ENCODE results near the gene CD47. TPM values are rescaled to one million over a fixed set of nuclear protein-coding genes. Genes with fewer than 3 reads are reported as not detected.

The CD47 gene
- polyA plus RNA-seq, 1 donor = 45.8 TPM

DNA sequence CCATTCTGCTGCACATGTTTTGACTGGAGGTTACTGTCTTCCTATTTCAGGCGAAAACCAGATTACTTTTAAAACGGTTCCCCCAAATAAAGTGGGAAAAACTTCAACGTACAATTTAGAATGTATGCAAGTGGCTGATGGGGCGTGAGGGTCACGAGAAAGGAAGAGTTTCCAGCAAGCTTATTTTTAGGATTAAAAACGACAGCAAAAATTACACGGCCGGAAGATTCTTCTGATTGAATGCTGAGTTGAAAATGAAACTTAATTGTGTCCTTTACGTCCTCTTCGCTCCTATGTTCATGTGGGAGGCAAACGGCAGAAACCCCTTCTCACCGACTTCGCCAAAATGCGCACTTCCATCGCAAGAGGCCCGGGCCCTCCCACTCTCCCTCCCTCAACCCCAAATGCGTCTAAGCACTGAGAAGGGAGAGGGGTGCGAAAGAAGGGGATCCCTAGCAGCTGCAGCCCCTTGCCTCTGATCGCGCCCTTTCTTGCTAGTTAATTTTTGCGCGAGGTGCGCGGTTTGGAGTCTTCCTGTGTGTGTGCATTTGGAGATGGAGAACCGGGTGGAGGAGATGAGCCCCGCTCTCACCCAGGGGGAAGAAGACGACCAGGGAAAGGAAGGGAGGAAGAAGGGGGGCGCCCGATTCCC is 656 bp downstream of the CD47 start:
- DNase-seq = peak; percentile 66

DNA sequence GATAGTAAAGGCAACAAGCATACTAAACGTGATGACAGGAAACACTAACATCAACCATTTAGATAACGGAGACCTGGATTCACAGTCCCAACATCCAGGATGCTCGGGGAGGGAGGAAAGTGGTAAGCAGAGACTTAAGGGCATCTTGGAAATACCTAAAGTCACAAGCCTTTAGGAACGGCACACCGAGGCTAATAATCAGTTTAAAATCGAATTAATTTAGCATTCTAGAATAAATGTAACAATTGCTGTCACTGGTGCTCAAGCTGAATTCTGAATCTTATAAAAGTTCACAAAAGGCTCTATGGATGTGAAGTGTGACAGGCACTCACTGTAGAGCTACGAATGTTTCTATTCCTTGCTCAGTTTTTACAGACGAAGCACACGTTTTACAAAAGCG is 1.3 kb downstream of the CD47 start:
- peak; percentile 41 for DNase-seq

DNA sequence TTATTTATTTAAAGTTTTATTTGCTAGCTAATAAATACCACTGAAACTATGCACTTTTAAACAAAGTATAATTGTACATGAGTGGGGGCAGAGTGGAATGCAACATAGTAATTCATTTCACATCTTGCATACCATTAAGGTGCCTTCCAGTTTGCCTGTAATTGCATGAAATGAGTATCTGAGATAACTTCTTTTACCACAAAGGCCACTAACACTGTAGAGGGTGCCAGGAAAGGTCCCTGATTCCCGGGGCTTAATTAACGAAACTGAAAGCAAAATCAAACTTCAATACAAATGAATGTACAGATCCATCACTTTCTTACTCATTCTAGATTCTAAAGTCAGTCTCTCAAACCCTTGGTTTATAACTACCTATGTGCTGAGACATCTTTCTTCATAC is 2.1 kb downstream of the CD47 start:
- DNase-seq = no peak

DNA sequence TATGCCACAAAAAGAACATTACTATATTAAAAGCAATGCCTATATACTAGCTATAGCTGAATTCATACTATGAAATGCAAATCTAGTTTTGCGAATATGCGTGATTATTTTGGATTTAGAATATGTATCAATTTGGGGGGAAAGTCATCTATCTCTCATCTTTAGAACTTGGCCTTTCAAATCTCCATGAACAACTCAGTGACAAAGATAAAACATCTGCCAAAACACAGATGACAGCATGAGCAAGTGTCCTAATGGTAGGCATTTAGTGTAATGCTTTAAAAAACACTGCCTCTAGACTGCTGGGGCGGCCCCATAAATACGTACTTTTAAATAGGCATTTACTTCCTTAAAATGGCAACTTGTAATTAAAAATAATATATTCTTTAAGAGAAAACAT is 2.7 kb downstream of the CD47 start:
- no peak for DNase-seq

DNA sequence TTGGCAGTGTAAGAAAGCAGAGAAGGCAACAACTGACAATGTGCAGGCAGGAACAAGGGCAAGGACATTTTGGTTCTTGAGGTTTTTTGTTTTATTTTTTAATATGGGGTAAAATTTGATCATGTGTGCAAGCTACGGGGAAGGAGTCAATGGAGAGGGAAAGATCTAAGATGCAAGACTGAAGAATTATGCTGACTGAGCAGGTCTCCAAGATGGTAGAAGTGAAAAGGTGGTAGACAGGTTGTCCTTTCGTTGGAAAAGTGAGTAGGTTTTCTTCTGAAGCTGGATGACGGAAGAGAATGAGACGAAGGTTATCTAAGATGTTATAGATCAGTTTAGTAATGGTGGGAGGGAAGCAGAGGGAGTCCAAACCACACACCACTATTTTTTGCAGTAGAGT is 4.2 kb downstream of the CD47 start:
- no peak for DNase-seq

DNA sequence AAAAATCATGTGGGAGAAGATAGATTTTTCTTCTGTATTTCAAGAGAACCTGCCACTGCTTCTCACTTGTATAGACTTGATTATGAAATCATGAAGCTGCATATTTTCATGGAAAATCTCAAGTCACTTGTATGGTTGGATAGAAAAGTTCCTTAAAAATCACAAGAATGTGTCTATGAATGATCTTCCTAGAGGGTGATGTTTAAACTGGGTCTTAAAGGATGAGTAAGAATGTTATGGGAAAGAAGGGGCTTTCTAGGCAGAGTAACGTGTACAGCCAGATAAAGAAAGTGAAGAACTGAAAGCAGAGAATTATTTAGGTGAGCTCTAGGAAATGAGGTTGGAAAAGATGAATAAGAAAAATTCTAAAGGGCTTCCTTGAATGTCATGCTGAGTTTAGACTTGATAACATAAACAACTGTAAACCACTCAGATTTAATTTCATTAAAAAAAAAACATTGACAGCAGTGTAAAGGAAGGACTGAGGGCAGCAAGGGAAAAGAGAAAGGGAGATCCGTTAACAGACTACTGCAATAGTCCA is 5.0 kb downstream of the CD47 start:
- DNase-seq = no peak

DNA sequence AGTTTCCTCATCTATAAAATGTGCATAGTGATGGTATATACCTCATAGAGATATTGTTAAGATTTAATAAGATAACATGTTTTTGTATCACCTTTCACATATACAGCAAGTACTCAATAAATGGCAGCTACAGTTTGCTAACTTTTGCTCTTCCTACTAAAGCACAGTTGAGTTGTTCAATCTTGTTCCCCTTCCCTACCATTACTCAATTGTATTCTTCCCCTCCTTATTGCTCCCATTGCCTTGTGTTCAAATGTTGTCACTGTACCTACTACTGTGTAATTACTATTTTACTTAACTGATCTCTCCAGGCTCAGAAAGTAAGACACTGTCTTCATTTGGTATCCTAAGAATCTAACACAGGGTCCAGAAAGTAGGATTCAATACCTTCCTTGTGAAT is 5.5 kb downstream of the CD47 start:
- no peak for DNase-seq

DNA sequence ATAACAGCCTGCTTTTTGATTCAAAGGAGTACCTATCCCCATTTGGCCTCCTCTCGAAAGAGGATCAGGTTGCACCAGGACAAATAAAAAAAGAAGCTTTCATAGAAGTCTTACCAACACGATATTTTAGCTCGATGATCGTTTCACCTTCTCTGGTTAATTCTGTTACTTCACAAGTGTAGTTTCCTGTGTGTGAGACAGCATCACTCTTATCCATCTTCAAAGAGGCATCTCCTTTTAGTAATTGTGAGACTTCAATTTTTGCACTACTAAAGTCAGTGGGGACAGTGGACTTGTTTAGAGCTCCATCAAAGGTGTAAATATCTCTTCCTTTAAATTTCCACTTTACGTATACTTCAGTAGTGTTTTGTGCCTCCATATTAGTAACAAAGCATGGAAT is 11.0 kb downstream of the CD47 start:
- no peak for DNase-seq

DNA sequence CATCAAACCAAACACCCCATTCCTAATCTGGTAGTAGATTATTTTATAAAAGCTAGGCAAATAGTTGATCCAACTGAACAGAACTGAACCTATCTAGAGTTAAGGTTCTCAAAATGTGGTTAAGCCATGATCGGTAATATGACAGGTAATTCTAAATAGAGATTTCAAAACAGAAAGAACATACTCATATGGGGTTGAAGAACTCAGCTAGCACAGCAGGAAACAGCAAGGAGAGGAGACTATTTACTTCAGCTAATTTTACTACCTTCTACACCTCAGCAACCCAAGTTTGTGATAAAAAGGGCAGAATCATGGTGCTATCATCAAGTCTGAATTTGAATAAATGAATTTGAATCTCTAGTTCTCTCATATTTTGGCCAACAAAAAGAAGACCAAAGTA is 11.8 kb downstream of the CD47 start:
- no peak for DNase-seq

DNA sequence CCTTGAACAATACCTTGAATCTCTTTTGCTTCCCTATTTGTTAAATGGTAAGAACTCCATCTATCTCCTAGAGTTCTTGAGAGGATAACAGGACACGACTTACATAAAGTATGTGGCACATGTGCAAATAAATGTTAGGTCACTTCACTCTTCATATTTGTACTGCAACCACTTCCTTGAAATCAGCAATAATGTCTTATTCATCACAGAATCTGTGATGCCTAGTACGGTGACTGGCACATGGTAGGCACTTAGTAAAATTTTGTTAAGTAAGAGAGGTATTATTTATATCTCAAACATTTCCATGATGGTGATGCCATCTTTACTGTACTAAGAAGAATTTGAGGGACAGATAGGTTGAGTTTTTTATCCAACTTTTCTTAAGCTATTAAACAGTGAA is 14.3 kb downstream of the CD47 start:
- DNase-seq = no peak

DNA sequence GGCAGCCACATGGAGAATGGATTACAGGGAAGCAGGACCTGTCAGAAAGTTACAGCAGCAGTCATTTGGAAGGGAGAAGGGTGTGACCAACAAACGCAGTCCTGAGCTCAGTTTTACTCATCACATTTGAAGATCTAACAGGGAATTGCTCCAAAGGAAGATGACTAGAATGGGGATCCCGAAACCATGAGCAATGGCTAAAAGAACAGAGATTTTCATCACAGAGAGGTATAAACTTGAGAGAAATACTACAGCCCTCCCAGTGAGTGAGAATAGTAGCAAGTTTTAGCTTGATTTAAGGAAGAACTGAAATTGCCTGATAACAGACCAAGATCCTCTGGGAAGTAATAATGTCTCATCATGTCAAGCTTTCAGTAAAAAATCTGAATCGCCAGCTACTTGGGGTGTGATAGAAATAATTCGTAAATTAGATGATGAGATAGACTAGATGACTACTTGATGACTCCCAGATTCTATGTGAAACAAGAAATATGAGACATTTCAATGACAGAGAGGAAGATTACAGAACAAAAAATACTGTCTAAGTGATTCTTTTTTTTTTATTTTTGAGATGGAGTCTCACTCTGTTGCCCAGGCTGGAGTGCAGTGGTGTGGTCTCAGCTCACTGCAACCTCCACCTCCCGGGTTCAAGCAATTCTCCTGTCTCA is 16.9 kb downstream of the CD47 start:
- no peak for DNase-seq

DNA sequence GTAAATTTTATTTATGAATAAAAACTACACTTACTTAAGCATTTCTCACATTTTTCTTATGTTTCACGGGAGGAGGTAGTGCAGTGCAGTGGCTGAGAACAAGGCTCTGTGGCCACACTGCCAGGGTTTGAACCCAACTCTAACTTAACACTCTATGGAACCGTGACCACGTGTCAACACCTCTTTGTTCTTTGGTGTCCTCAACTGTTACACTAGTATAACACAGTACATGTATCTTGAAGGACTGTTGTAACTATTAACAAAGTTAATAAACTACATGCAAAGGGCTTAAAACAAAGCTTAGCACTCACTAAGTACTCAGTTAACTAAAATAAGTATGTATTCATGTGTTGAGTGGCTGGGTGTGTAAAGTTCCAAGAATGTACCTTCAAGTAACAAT is 19.5 kb downstream of the CD47 start:
- DNase-seq = no peak

DNA sequence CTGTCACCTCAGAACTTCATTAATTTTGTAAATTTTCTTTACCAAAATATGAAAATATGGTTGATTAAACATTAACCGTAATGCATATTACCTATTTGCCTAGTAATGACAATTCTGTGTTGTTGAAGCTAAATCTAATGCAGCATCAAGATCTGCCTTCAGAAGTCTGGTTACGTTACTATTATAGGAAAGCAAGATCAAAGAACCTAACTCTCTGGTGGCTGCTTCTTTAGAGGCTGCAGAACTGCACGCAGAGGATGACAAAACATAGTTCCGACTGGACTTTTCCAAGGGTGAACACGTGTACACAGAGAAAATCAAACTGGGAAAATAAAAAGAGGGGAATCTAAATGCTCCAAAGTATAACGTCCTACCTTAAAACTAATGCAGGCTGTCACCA is 20.5 kb downstream of the CD47 start:
- no peak for DNase-seq

DNA sequence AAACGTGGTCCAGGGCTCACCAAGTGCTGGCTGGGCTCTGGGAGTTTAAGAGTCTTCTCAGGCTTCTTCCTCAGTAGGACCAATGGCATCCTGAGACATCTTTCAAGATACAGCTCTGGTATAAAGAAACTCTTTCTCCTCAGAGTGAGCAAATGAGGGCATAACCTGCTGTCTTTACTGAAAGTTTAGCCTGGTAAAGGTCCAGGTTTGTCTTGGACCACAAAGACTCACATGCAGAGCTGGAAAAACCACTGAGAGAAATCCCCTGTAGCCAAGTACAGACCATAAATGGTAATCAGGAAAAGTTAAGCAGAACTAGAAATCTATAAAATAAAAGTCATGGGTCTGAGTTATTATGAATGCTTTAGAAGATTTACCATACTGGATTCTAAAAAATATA is 23.1 kb downstream of the CD47 start:
- DNase-seq = no peak

DNA sequence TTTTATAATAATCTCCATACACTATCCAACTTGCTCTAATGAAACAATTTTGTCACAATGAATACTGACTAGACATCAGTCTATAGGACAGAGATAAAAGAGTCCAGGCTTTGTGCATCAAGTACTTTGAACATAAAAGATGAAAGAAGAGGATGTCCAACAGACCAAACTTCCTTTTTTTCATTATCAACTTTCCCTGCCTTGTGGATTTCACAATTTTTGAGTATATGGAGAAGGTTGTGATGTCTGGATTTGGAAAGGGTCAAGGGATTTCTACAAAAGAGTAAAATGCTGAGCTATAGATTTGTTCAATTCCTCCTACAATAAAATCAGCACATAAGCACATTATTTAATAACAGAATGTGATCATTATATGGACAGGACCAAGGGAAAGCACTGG is 25.7 kb downstream of the CD47 start:
- DNase-seq = no peak

DNA sequence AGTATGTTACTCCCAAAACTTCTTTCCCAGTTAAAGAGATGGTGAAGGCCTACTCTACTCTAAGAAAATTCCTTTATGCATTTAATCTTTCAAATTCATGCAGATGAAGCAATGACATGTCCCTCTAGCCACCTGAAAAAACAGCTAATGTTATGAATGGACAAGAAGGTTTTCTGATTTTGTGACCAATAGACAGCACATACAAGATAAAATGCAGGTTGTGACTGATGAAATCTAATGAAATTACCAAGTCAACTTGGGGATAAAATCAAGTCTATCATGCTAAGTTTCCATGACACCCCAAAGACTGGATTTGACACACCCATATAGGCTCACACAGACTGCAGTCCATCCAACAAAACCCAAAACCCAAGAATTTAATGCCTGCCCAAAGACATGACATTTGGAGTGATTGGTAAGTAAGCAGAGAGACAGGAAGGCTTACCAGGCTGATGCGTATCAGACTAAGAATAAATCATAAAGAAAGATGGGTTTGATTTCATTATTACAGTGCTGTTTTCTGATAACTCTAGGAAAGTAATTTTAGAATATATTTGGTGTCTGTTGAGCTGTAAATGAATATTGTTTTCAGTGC is 26.4 kb downstream of the CD47 start:
- no peak for DNase-seq

DNA sequence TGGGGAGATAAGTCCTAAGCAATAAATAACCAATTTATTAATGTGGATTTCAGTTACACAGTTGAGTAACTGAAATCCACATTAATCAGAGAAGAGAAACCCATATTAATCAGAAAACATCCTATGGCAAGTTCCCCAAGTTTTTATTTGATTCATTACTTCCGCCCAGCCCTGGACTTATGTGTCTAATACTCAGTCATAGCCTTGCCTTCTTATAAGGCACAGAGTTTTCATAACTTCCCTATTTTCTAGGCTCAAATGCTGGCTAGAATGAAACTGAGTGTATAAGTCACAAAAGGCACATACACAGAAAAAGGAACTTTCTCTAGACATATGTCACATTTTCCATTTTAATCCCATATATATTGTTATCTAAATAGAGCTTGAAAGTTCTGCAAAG is 28.8 kb downstream of the CD47 start:
- no peak for DNase-seq

DNA sequence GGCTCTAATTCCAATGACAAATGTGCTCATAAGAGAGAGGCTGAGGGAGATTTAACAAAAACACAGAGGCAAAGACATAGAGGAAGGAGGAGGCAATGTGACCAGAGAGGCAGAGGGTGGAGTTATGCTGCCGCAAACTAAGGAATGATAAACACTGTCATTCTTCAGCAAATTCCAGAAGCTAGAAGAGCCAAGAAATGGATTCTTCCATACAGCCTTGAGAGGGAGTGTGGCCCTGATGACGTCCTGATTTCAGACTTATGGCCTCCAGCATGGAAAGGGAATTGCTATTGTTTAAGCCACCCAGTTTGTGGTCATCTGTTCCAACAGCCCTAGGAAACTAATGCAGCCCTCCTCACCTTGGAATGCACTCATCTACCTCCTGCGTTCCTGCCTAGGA is 30.5 kb downstream of the CD47 start:
- no peak for DNase-seq

DNA sequence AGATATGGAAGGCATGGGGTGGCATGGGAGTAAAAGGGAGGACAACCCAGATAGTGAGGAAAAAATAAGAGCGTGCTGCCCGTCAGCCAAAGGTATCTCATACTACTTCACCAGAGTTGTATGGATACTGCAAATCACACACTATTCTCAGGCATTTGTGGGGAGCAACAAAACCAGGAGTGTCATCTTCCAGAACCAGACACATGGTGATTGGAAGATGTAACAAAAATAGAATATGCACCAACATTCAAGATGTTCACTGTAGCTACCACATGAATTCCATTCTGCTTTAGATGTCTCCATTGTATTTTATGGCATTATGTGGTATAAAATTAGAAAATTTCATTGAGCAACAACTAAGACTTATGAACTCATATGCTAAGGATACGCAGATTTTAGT is 34.9 kb downstream of the CD47 start:
- DNase-seq = no peak

DNA sequence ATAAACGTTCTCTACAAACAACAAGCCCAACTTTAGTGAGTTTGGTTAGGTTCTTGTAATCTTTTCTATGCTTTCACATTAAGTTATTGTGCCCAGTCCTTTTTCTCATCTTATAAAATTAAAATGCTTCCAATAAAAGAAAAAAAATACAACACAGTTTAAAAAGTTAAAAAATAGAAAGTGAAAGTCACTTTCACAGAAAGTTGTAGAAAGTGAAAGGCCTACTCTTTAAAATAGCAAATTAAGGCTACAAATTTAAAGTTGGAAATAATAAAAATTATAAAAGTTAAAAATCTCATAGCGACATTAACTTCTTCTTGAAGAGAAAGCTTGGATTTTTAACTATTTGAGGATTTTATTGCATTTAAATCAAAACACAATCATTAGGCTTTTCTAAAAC is 35.9 kb downstream of the CD47 start:
- DNase-seq = no peak

DNA sequence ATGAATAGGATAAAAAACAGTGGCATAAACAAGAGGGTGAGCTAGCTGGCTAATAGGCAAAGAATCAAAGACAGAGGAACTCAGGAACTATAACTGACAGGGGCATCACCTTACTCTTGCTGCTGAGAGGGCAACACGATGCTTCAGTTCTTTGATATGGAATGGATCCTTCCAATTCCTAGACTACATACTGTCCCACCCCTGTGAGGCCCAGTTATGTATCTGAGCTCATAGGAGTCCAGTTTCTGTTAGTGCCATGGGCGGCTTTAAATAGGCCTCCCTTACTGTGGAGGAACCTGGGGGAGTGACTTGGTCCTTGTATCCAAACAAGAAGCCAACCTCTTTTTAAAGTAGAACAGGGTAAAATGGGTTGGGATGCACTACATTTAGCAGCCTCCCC is 37.3 kb downstream of the CD47 start:
- no peak for DNase-seq

DNA sequence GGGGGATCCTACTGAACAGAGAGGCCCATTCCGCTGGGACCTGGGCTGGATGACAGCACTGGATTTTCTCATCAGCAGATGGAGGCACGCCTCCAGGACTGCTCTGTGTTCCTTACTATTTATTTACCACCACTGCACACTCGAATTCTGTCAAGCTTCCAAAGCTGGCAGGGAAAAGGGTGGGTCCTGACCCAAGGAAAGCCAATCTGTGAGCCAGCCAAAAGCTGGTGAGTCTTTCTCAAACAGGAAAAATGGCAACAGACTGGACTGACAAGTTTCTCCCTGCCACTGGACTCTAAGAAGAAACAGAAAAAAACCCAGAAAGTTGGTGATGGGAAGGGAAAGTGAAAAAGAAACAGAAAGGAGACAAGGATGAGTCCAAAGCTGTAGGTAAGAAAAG is 37.8 kb downstream of the CD47 start:
- DNase-seq = no peak

DNA sequence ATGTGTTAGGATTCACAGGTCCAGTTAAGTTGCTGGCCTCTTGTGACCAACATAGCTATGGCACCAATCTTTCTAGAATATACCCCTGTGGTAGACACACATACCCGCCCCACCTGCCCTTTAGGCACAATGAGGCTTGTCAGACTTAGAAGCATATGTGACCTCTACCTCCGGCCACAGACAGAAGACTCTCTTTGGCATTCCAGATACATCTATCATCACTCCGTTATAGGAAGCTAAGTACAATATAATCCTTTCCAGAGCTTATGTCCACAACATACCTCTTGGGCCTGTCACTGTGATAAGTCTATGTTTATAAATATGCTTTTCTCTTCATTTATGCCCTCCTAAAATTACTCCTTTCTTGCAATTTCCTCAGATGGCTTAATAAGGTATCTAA is 39.8 kb downstream of the CD47 start:
- no peak for DNase-seq

DNA sequence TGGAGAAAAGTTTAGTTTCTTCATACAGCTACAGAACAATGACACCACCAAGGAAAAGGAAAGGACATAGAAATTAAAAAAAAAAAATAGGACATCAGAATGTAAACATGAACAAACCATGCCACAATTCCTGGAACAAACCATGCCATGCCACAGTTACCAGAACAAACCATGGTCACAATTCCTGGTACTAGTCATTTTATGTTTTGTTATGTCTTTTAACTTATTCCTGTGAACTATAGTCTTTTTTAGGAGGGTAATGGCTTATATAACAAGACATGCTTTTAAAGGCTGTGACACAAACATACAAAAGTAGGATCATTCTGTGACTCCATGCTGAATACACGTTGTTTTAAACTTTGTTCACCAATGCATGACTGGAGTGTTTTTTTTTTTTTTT is 42.8 kb downstream of the CD47 start:
- no peak for DNase-seq
